ENCODE results near the gene TFAP2A.

Gene TFAP2A

GRCh38 chr6:10361428-10361827 lies 53.4 kb downstream of the TFAP2A start:
- H3K27me3 Mint-ChIP-seq = peaks cover 8% of the 10 kb centered on the region
- no peaks in the 10 kb centered on the region for H3K9me3 Mint-ChIP-seq
- H3K4me1 Mint-ChIP-seq = no peaks in the 10 kb centered on the region
- no peaks in the 10 kb centered on the region for H3K36me3 Mint-ChIP-seq
- H3K27ac Mint-ChIP-seq = no peak overlapping the region
- no peak overlapping the region for H3K4me3 Mint-ChIP-seq

DNA sequence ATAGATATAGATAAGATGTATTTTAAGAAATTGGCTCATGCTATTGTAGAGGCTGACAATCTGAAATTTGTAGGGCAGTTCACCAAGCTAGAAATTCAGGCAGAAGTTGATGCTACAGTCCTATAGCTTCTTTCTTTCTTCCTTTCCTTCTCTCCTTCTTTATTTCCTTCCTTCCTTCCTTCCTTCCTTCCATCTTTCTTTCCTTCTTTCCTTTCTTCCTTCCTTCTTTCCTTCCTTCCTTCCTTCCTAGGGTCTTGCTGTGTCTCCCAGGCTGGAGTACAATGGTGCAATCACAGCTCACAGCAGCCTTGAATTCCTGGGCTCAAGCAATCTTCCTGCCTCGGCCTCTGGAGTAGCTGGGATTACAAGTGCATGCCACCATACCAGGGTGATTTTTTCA lies 55.3 kb downstream of the TFAP2A start:
- H3K27ac Mint-ChIP-seq = no peak overlapping the region
- H3K4me1 Mint-ChIP-seq = no peaks in the 10 kb centered on the region
- H3K36me3 Mint-ChIP-seq = no peaks in the 10 kb centered on the region
- peaks cover 9% of the 10 kb centered on the region for H3K27me3 Mint-ChIP-seq
- no peaks in the 10 kb centered on the region for H3K9me3 Mint-ChIP-seq
- no peak overlapping the region for H3K4me3 Mint-ChIP-seq

DNA sequence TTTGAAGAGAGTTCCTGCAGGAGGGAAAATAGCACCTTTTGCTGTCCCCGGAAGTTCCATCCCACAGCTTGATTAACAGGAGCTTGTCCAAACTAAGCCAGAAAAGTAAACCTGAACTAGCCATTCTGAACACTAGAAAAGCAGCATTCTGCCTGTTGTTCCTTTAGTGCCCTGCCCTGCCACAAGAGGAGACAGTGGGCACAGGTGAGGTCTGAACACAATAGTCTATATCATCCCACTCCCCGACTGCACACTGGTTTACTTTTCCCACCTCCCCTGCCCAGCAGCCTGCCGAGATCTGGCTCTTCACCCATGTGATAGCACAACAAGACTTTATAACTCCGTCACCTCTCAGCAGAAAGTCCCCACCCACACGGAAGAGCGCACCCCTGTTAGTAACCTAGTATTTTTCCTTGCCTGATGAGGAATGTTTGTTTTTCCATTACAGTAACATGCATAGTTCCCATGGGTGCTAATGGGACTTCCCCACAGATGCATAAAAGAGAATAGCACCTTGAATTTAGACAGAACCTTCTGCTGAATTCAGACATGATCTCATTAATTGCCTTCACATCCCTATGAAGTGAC lies 59.7 kb downstream of the TFAP2A start:
- H3K36me3 Mint-ChIP-seq = no peaks in the 10 kb centered on the region

DNA sequence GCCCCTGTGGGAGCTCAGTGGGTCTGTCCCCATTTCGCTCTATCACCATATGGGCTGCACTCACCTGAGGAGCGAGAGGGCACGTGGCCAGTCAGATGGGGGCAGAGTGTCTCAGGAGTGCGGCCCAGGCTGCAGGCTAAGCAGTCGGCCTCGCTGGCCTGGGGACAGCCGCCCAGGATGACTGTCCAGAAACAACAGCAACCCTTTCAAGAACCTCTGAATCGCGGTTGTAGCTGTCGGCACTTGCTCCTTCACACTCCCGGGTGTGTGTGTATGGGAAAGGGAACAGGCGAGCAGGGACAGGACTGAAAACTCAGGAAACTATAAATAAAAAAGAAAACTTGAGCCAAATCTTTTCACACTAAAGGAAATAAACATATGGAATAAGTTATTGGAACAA lies 63.1 kb downstream of the TFAP2A start:
- Mint-ChIP-seq H3K4me3 (no peak overlapping the region), H3K9me3 (no peaks in the 10 kb centered on the region), H3K4me1 (no peaks in the 10 kb centered on the region), H3K27me3 (peaks cover 10% of the 10 kb centered on the region), H3K27ac (no peak overlapping the region), H3K36me3 (no peaks in the 10 kb centered on the region)

More for the DNA sequence above, 59.7 kb downstream of the TFAP2A start:
- no peak overlapping the region for H3K4me3 Mint-ChIP-seq
- no peaks in the 10 kb centered on the region for H3K9me3 Mint-ChIP-seq
- peaks cover 13% of the 10 kb centered on the region for H3K27me3 Mint-ChIP-seq
- no peak overlapping the region for H3K27ac Mint-ChIP-seq
- no peaks in the 10 kb centered on the region for H3K4me1 Mint-ChIP-seq

DNA sequence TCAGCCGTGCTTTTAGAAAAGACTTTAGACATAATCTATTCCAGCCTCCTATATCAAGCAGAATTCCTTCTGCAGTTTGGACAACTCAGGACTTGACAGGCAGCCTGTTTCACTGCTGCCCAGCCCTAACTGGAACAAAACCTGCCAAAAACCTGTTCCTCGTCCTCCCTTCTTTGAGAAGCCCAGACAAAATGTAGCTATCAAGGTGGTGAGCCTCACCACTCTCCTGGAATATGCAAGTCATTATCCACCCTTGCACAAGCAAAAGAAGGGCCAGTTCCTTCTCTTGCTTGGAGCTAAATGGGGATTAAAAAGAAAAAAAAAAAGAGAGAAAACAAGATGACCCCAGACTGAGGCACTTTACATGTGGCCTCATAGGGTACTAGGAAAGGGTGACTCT lies 64.2 kb downstream of the TFAP2A start:
- Mint-ChIP-seq H3K27ac (no peak overlapping the region), H3K36me3 (no peaks in the 10 kb centered on the region), H3K9me3 (no peaks in the 10 kb centered on the region), H3K4me1 (no peaks in the 10 kb centered on the region), H3K4me3 (no peak overlapping the region), H3K27me3 (peaks cover 8% of the 10 kb centered on the region)

DNA sequence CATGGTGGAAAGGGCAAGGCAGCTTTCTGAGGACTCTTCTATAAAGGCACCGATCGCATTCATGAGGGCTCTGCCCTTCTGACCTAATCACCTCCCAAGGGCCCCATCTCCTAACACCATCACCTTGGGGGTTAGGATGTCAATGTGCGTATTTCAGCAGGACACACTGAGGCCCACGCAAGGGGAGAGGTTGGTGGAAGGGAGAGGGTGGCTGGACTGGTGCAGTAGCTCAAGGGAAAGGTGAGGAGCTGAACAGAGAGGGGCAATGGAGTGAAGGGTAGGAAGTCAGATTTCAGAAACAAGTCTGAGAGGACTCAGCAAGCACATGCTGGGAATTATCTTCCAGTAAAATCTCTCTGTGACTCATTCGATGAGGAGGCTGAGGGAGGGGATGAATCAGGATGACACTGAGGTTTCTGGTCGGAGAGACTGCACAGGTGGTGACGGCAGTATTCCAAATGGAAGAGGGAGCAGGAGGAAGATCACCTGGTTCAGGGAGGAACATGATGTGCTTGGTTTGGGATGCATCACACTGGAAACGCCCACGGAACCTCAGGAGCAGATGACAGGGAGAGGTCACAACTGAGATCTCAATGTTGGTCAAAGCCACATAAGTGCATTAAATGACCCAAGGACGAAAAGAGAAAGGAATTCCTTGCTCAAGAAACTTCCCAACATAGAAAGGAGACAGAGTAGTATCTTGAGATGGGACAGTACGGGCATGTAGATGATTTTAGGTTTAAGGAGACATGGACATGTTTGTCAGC lies 67.1 kb downstream of the TFAP2A start:
- H3K9me3 Mint-ChIP-seq = no peaks in the 10 kb centered on the region
- H3K27me3 Mint-ChIP-seq = peaks cover 2% of the 10 kb centered on the region
- H3K4me3 Mint-ChIP-seq = no peak overlapping the region
- no peak overlapping the region for H3K27ac Mint-ChIP-seq
- H3K36me3 Mint-ChIP-seq = no peaks in the 10 kb centered on the region
- H3K4me1 Mint-ChIP-seq = no peaks in the 10 kb centered on the region
